GM18907 (cell line): ENCODE results near the gene DGKH.
"Not testable (repeated sequence)": the region's sequence is repeated elsewhere in the genome, so short reads cannot be mapped to it uniquely, and the experiment has no call there.

ENCODE experiments used
- ATAC-seq: cut with Tn5 transposase; IDR thresholded peaks from one replicate; pipeline ENCODE4 v1.9.1; 2021; ENCODE audit warnings: mild to moderate bottlenecking, moderate library complexity; ENCODE audit not compliant: unreplicated experiment

Gene DGKH

GRCh38 chr13:42041011-42041683 is 7.3 kb upstream of the DGKH start:
- peak; percentile 36 for ATAC-seq

GRCh38 chr13:42041684-42042035 is 6.8 kb upstream of the DGKH start:
- ATAC-seq: peak; percentile 9

- no peak for ATAC-seq
Measured at GRCh38 chr13:42043676-42044075, 4.8 kb upstream of the DGKH start.

GRCh38 chr13:42046448-42046847 is 2.0 kb upstream of the DGKH start:
- ATAC-seq: no peak

- peak; percentile 30 for ATAC-seq
Measured at GRCh38 chr13:42047561-42048341, 697 bp upstream of the DGKH start.

- ATAC-seq: peak; percentile 53
Measured at GRCh38 chr13:42048684-42049453, 421 bp downstream of the DGKH start.

GRCh38 chr13:42049454-42049813 is 986 bp downstream of the DGKH start:
- ATAC-seq: peak; percentile 23

GRCh38 chr13:42054798-42055499 is 6.5 kb downstream of the DGKH start:
- no peak for ATAC-seq

- ATAC-seq: no peak
Measured at GRCh38 chr13:42055500-42056085, 7.1 kb downstream of the DGKH start.

GRCh38 chr13:42056146-42056545 is 7.7 kb downstream of the DGKH start:
- ATAC-seq: no peak

- ATAC-seq: no peak
Measured at GRCh38 chr13:42056583-42056982, 8.1 kb downstream of the DGKH start.

GRCh38 chr13:42057918-42058530 is 9.6 kb downstream of the DGKH start:
- ATAC-seq: no peak

GRCh38 chr13:42061943-42062342 is 13.5 kb downstream of the DGKH start:
- no peak for ATAC-seq

- no peak for ATAC-seq
Measured at GRCh38 chr13:42063105-42063504, 14.7 kb downstream of the DGKH start.

GRCh38 chr13:42064259-42064658 is 15.8 kb downstream of the DGKH start:
- ATAC-seq: no peak

GRCh38 chr13:42064966-42065365 is 16.5 kb downstream of the DGKH start:
- ATAC-seq: no peak

GRCh38 chr13:42065414-42065813 is 17.0 kb downstream of the DGKH start:
- no peak for ATAC-seq

GRCh38 chr13:42066542-42066941 is 18.1 kb downstream of the DGKH start:
- ATAC-seq: no peak

- ATAC-seq: no peak
Measured at GRCh38 chr13:42068886-42069285, 20.4 kb downstream of the DGKH start.

GRCh38 chr13:42070599-42070998 is 22.2 kb downstream of the DGKH start:
- not testable (repeated sequence) for ATAC-seq
